HG03469 (cell line): ENCODE results near the gene HMX3.

Source experiments
- ATAC-seq: cut with Tn5 transposase; IDR thresholded peaks from one replicate; pipeline ENCODE4 v1.9.1; 2021; ENCODE audit warnings: mild to moderate bottlenecking, moderate library complexity, moderate number of reproducible peaks; ENCODE audit not compliant: unreplicated experiment

Gene HMX3

GRCh38 chr10:123147635-123148413, 12.1 kb downstream of the HMX3 start, which contains the start of gene HMX2:
HMX2 (plus strand) TSS chr10:123148136; CDS start chr10:123148379, 243 bp downstream.
- ATAC-seq, result no peak

- no peak for ATAC-seq
These were observed 12.8 kb downstream of the HMX3 start for GRCh38 chr10:123148414-123149161.

GRCh38 chr10:123149162-123149567, 13.4 kb downstream of the HMX3 start:
- no peak for ATAC-seq

GRCh38 chr10:123149568-123150270, 13.9 kb downstream of the HMX3 start:
- no peak for ATAC-seq

- no peak for ATAC-seq
These were observed 14.7 kb downstream of the HMX3 start for GRCh38 chr10:123150271-123150985.

- ATAC-seq, result no peak
These were observed 15.4 kb downstream of the HMX3 start for GRCh38 chr10:123150986-123151736.

- ATAC-seq, result no peak
These were observed 16.0 kb downstream of the HMX3 start for GRCh38 chr10:123151737-123152135.

GRCh38 chr10:123153486-123154091, 17.8 kb downstream of the HMX3 start:
- no peak for ATAC-seq

GRCh38 chr10:123154092-123154710, 18.4 kb downstream of the HMX3 start, which contains the start of gene BUB3:
BUB3 (plus strand) TSS chr10:123154402; CDS start chr10:123154918, 516 bp downstream.
- ATAC-seq, result peak; percentile 82

GRCh38 chr10:123154711-123155505, 19.1 kb downstream of the HMX3 start:
- ATAC-seq, result no peak

GRCh38 chr10:123156078-123156477, 20.3 kb downstream of the HMX3 start:
- no peak for ATAC-seq

GRCh38 chr10:123157210-123157609, 21.4 kb downstream of the HMX3 start:
- no peak for ATAC-seq

GRCh38 chr10:123158682-123159081, 22.9 kb downstream of the HMX3 start:
- ATAC-seq, result no peak

- ATAC-seq, result no peak
These were observed 24.7 kb downstream of the HMX3 start for GRCh38 chr10:123160311-123160980.

- ATAC-seq, result no peak
These were observed 28.5 kb downstream of the HMX3 start for GRCh38 chr10:123164319-123164718.

GRCh38 chr10:123165445-123166072, 29.8 kb downstream of the HMX3 start:
- ATAC-seq, result no peak

GRCh38 chr10:123166618-123167017, 30.8 kb downstream of the HMX3 start:
- ATAC-seq, result no peak
